Superior temporal gyrus (tissue), 1 donor: ENCODE results near the gene PHEX.

Experiments used
- DNase-seq: peaks from one replicate; pipeline ENCODE4 v3.0.0-alpha.2; 2016; ENCODE audit errors: extremely low spot score

Gene PHEX

GRCh38 chrX:22148565-22148964 lies 116.4 kb downstream of the PHEX start:
- no peak for DNase-seq

- no peak for DNase-seq
These were observed 118.2 kb downstream of the PHEX start for GRCh38 chrX:22150371-22150770.

GRCh38 chrX:22155126-22155525 lies 123.0 kb downstream of the PHEX start:
- no peak for DNase-seq

- DNase-seq, result no peak
These were observed 126.9 kb downstream of the PHEX start for GRCh38 chrX:22159071-22159470.

- no peak for DNase-seq
These were observed 131.2 kb downstream of the PHEX start for GRCh38 chrX:22163326-22163725.

GRCh38 chrX:22164770-22165388 lies 132.8 kb downstream of the PHEX start:
- DNase-seq, result no peak

GRCh38 chrX:22165732-22166457 lies 133.8 kb downstream of the PHEX start:
- DNase-seq, result no peak

GRCh38 chrX:22171287-22172060 lies 139.3 kb downstream of the PHEX start:
- DNase-seq, result no peak

GRCh38 chrX:22173966-22174365 lies 141.8 kb downstream of the PHEX start:
- DNase-seq, result no peak

- no peak for DNase-seq
These were observed 145.9 kb downstream of the PHEX start for GRCh38 chrX:22177950-22178515.

GRCh38 chrX:22184096-22184495 lies 152.0 kb downstream of the PHEX start:
- DNase-seq, result no peak

GRCh38 chrX:22186165-22186564 lies 154.0 kb downstream of the PHEX start:
- no peak for DNase-seq

- peak; percentile 73 for DNase-seq
These were observed 160.4 kb downstream of the PHEX start for GRCh38 chrX:22192419-22193060.

- DNase-seq, result no peak
These were observed 161.9 kb downstream of the PHEX start for GRCh38 chrX:22193851-22194659.

- no peak for DNase-seq
These were observed 162.5 kb downstream of the PHEX start for GRCh38 chrX:22194660-22194945.

GRCh38 chrX:22196149-22196548 lies 164.0 kb downstream of the PHEX start:
- no peak for DNase-seq

GRCh38 chrX:22202251-22202650 lies 170.1 kb downstream of the PHEX start:
- DNase-seq, result no peak

GRCh38 chrX:22203186-22203585 lies 171.1 kb downstream of the PHEX start:
- DNase-seq, result no peak

- no peak for DNase-seq
These were observed 174.7 kb downstream of the PHEX start for GRCh38 chrX:22206781-22207180.

- peak; percentile 12 for DNase-seq
These were observed 188.8 kb downstream of the PHEX start for GRCh38 chrX:22220941-22221340.

GRCh38 chrX:22234380-22234779 lies 202.3 kb downstream of the PHEX start:
- DNase-seq, result no peak
